ENCODE measurements around the gene PAX8.

The PAX8 gene

DNA sequence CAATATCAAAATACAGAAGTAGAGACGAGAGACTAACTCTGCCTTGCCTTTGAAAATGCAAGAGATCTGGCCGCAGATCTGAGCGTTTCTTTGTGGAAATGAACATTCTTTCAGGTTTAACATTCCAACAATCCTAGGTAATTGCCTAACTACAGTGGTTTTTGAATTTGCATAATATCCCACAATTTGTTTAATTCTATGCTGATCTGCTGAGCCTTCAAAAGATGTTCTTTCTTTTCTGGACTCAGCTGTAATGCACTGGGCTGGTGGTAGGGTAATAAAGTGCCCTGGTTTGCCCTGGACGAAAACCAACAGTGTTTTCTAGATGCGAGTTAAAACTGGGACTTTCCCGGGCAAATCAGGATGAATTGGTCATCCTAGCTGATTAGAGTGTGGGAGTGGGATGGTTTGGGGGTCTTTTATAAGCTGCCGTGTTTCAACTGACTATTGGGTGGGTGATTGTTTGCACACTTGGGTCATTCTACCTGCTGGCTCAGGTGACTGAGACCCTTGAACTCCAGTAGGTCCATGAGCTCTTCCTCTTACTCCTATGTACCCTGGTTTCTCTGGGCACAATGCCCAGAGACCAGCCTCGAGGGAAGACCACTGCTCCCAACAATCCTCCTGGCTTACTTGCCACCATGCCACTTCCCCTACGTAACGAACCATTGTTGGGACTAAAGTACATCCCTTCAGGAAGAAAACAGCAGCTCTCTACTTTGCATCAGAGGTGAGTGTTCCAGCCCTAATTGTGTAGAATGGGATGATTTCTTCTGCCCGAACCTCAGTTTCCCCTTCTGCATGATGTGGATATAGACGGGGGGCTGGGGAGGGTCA lies 3.4 kb upstream of the PAX8 start:
- H4K20me1 ChIP-seq = peaks cover 0 to 5% (median 0%) of the 10 kb centered on the region in 11 experiments; a peak in 3 of 22 replicates
- H3K4me3 ChIP-seq = no peak overlapping the region
- no peak overlapping the region for H3K4me2 ChIP-seq
- no peak overlapping the region for H3K27ac ChIP-seq
- H3K4me1 ChIP-seq = peaks cover 0 to 29% (median 6%) of the 10 kb centered on the region in 10 experiments; a peak in 10 of 20 replicates
- peaks cover 17 to 32% (median 24%) of the 10 kb centered on the region in 11 experiments for H3K27me3 ChIP-seq
- no peak for TF ChIP-seq Cebpa-rat (IDR thresholded peaks at IDR 0.05)
- no peaks in the 10 kb centered on the region for H3K36me3 ChIP-seq
- peaks cover 11 to 16% (median 13%) of the 10 kb centered on the region in 11 experiments for H3K9me3 ChIP-seq (replicated peaks in 1 of 11)
- H3K9ac ChIP-seq = no peak overlapping the region

DNA sequence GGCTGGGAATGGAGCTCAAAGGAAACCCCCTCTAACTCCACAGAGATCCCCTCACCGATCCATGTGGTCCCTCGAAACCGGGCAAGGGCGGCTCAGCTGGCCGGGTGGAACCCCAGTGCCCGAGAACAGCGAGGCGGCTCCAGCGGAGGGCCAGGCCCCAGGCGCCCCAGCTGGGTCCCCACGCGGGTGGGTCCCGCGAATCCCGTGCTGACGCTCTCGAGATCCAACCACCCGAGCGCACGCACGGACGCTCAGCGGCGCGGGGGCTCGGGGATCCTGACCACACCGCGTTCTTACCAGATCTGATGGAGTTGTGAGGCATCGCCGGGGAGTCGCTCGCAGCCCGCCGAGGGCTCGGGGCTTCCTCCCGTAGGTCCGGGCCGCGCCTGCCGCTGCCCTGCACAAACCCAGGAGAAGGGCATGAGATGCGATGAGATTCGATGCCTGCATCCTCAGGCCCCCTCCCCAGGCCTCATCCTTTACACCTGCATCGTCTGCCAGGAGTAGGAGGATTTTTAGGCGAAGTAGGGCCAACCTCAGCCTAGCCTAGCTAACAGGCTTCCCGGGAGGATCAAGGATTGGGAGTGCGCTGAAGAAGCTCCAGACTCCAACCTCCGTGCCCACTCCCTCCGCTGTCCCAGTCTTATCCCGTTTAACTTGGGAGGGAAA lies 514 bp downstream of the PAX8 start:
- Histone ChIP-seq H4K20me1 (peaks cover 0 to 10% (median 0%) of the 10 kb centered on the region in 11 experiments; a peak in 6 of 22 replicates), H3K4me1 (peaks cover 0 to 12% (median 6%) of the 10 kb centered on the region in 10 experiments; a peak in 12 of 20 replicates), H3K9ac (no peak overlapping the region), H3K9me3 (replicated peaks in 1 of 11) (peaks cover 28 to 34% (median 30%) of the 10 kb centered on the region in 11 experiments), H3K4me3 (no peak overlapping the region), H3K36me3 (peaks cover 0 to 6% (median 0%) of the 10 kb centered on the region in 11 experiments; a peak in 1 of 22 replicates), H3K27ac (no peak overlapping the region), H3K4me2 (no peak overlapping the region), H3K27me3 (peaks cover 46 to 68% (median 60%) of the 10 kb centered on the region in 11 experiments)
- TF ChIP-seq Cebpa-rat (IDR thresholded peaks at IDR 0.05) = no peak

DNA sequence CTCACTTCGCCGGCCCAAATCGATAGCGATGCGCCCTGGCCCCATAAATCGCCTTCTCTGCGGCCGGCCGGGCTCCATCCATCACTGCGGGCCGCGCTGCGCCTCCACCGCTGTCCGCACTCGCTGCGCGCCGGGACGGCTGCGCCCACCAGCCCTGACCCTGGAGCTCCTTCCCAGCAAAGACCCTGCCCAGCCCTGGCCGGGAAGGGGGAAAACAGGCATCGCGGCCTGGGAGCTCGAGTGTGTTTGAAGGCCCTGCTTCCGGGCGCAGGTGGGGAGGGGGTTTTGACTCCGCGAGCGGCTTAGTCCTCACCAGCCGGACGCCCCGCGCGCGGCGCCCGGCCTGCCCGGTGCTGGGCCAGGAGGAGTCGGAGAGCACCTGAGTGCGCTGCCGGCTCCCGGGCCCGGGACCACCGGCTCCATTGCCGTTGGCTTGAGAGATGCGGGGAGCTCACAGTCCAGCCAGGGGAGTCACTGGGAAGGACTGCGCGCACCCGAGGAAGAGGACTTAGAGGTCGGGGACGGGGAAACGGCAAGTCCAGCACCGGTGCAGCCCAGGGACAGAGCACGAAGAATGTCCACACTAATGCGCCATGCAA lies 1.1 kb downstream of the PAX8 start:
- Histone ChIP-seq H3K27me3 (peaks cover 46 to 68% (median 60%) of the 10 kb centered on the region in 11 experiments), H3K4me1 (peaks cover 0 to 10% (median 7%) of the 10 kb centered on the region in 10 experiments; a peak in 14 of 20 replicates), H4K20me1 (peaks cover 0 to 10% (median 0%) of the 10 kb centered on the region in 11 experiments; a peak in 6 of 22 replicates), H3K9ac (no peak overlapping the region), H3K4me3 (no peak overlapping the region), H3K27ac (no peak overlapping the region), H3K4me2 (no peak overlapping the region), H3K9me3 (replicated peaks in 1 of 11) (peaks cover 28 to 34% (median 30%) of the 10 kb centered on the region in 11 experiments), H3K36me3 (peaks cover 0 to 6% (median 0%) of the 10 kb centered on the region in 11 experiments; a peak in 1 of 22 replicates)
- TF ChIP-seq Cebpa-rat (IDR thresholded peaks at IDR 0.05) = no peak

DNA sequence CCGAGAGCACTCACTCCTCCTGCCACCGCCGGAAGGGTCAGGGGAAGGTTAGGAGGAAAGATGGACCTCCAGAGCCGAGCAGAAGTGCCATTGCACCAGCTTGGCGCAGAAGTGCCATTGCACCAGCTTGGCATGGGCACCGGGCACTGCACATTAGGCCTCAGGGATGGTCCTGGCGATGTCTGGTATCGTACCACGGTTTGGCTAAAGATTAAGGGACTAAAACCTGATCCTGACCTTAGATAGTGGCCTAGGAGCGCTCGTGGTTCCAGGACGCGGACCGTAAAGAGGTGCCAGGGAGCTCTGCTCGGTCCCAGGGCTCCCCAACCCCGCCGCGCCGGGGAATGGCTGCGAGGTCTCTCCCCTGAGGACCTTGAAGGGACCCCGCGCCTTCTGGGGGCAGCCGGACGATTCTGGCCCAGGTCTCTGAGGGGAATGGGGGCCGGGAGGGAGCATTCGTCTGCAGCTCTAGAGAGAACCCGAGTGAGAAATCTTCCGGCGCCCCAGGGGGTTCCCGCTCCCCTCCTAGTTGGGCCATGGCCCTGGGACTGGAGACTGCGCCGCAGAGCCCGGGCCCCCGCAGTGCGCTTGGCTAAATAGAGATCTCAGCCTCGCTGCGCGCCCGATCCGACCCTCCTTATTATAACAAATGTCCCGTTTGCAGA lies 1.8 kb downstream of the PAX8 start:
- Histone ChIP-seq H3K27me3 (peaks cover 46 to 68% (median 60%) of the 10 kb centered on the region in 11 experiments), H4K20me1 (peaks cover 0 to 10% (median 0%) of the 10 kb centered on the region in 11 experiments; a peak in 6 of 22 replicates), H3K4me2 (no peak overlapping the region), H3K4me1 (peaks cover 0 to 16% (median 12%) of the 10 kb centered on the region in 10 experiments; a peak in 14 of 20 replicates), H3K9me3 (replicated peaks in 1 of 11) (peaks cover 28 to 34% (median 30%) of the 10 kb centered on the region in 11 experiments), H3K27ac (no peak overlapping the region), H3K36me3 (peaks cover 0 to 6% (median 0%) of the 10 kb centered on the region in 11 experiments; a peak in 1 of 22 replicates), H3K9ac (no peak overlapping the region), H3K4me3 (no peak overlapping the region)
- no peak for TF ChIP-seq Cebpa-rat (IDR thresholded peaks at IDR 0.05)

DNA sequence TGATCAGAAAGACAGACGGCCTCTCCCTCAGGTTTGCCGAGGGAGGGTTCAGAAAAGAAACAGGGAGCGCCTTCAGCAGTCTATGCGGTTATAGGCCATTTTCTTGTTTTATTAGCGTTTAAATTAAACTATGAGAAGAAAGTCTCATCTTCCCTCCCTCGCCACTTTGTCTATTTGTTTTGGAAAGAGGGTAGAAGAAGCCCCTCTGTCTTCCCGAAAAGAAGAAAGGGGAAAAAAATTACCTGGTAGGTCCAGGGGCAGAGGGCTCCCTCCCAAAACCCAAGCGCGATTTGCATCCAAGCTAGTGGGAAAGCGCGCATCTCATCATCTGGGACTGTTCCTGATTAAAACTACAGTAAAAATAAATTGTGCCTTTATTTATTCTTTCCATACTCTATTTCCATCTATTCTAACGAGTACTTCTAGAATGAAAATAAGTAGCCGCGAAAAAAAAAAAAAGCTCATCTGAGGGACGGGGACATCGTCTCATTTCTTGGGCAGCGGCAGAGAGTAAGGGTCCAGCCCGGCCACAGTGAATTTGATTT lies 2.4 kb downstream of the PAX8 start:
- peaks cover 0 to 6% (median 0%) of the 10 kb centered on the region in 11 experiments; a peak in 1 of 22 replicates for H3K36me3 ChIP-seq
- H3K9me3 ChIP-seq (replicated peaks in 1 of 11) = peaks cover 28 to 34% (median 30%) of the 10 kb centered on the region in 11 experiments
- H3K27ac ChIP-seq = no peak overlapping the region
- H3K4me3 ChIP-seq = no peak overlapping the region
- H4K20me1 ChIP-seq = peaks cover 0 to 10% (median 0%) of the 10 kb centered on the region in 11 experiments; a peak in 6 of 22 replicates
- no peak for TF ChIP-seq Cebpa-rat (IDR thresholded peaks at IDR 0.05)
- peaks cover 0 to 21% (median 13%) of the 10 kb centered on the region in 10 experiments; a peak in 14 of 20 replicates for H3K4me1 ChIP-seq
- H3K27me3 ChIP-seq = peaks cover 46 to 68% (median 60%) of the 10 kb centered on the region in 11 experiments
- H3K9ac ChIP-seq = no peak overlapping the region
- no peak overlapping the region for H3K4me2 ChIP-seq

DNA sequence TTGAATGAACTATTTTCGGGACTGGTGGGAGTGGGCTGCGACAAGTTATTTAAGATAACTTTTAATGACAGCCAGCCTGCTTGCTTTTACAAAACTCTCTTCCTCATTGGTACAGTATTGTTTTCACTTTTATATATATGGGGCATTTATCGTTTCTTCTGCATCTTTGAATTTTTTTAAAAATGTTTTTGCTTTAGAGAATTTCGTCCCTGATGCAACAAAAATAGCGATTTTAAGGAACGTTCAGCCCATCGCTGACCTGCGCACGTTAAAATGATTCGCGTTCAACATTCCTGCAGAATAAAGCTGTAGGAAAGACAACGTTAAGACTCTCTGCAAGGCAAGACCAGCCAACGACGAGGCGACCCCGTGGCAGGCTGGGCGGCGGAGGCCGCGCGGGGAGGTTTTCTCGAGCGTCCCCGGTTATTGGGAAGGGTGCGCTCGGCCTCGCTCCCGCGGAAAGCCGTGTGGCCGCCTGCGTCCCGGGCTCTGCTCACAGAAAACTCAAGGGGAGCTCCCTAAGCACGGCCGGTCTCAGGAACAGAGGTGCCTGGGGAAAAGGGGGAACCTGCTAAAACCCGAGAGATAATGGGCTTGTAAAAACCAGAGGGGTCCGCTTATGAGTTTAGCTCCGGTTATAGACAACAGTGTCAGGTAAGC lies 3.0 kb downstream of the PAX8 start:
- H3K9ac ChIP-seq = no peak overlapping the region
- H3K27ac ChIP-seq = no peak overlapping the region
- H4K20me1 ChIP-seq = peaks cover 0 to 10% (median 0%) of the 10 kb centered on the region in 11 experiments; a peak in 6 of 22 replicates
- peaks cover 0 to 6% (median 0%) of the 10 kb centered on the region in 11 experiments; a peak in 1 of 22 replicates for H3K36me3 ChIP-seq
- peaks cover 46 to 68% (median 60%) of the 10 kb centered on the region in 11 experiments for H3K27me3 ChIP-seq
- H3K4me1 ChIP-seq = peaks cover 0 to 21% (median 13%) of the 10 kb centered on the region in 10 experiments; a peak in 14 of 20 replicates
- no peak overlapping the region for H3K4me2 ChIP-seq
- TF ChIP-seq Cebpa-rat (IDR thresholded peaks at IDR 0.05) = no peak
- H3K4me3 ChIP-seq = no peak overlapping the region
- peaks cover 28 to 34% (median 30%) of the 10 kb centered on the region in 11 experiments for H3K9me3 ChIP-seq (replicated peaks in 1 of 11)

DNA sequence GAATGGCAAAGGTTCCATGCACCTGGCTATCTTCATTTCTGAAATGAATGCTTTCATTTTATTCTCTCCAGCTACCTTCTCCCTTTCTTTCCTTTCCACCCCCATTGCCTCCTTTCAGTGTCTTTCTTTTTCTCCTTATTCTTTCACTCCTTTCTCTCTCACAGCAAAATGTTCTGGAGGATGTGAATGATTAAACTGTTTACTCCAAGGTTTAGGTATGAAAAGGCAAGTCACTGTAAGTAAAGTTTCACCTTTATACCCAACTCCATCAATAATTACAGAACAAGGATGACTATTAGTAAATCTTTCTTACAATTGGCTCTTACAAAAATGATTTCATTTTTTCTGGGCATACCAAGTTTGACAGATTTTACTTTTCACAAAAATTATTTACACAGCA lies 4.3 kb downstream of the PAX8 start:
- Histone ChIP-seq H3K36me3 (peaks cover 0 to 6% (median 0%) of the 10 kb centered on the region in 11 experiments; a peak in 1 of 22 replicates), H3K27me3 (peaks cover 46 to 59% (median 57%) of the 10 kb centered on the region in 11 experiments), H3K9ac (no peak overlapping the region), H3K4me1 (peaks cover 0 to 21% (median 13%) of the 10 kb centered on the region in 10 experiments; a peak in 14 of 20 replicates), H3K27ac (no peak overlapping the region), H3K4me3 (no peak overlapping the region), H4K20me1 (peaks cover 0 to 10% (median 0%) of the 10 kb centered on the region in 11 experiments; a peak in 6 of 22 replicates), H3K9me3 (replicated peaks in 1 of 11) (peaks cover 28 to 34% (median 30%) of the 10 kb centered on the region in 11 experiments), H3K4me2 (no peak overlapping the region)
- no peak for TF ChIP-seq Cebpa-rat (IDR thresholded peaks at IDR 0.05)

Data from BLaER1 treated with 17β-estradiol and CSF1 and Interleukin-3, amounts not matched to agents 10 nM and 100 nM (cell line).